B cell (primary cell): Measurements from ENCODE around the gene GRK5.

Experiments used
- CTCF ChIP-seq: fragments of 200-600 bp; IDR thresholded peaks from one replicate; pipeline ENCODE4 v1.8.0; 2022; ENCODE audit warnings: antibody characterized with exemption, mild to moderate bottlenecking
- EZH2 ChIP-seq: IDR thresholded peaks from 2 replicates; pipeline ENCODE4 v1.6.1; 2012; ENCODE audit warnings: borderline replicate concordance, low read depth, mild to moderate bottlenecking, moderate library complexity, low read length; ENCODE audit not compliant: insufficient read depth, poor library complexity, severe bottlenecking

- no peak for TF ChIP-seq CTCF
- no peak for TF ChIP-seq EZH2
Measured at GRCh38 chr10:119256897-119257296, 49.5 kb downstream of the GRK5 start.
